Heart left ventricle (tissue), 13 donors: ENCODE measurements around the gene PRKG1.

ENCODE experiments used
- CTCF ChIP-seq, 12 donors: fragments of 200-600 bp; sonication (generic) in 4 of 12; IDR thresholded peaks; one replicate each; pipeline versions ENCODE4 v1.5.0 to v1.8.0; 2018 to 2022; ENCODE audit warnings: antibody characterized with exemption in 12 of 12, mild to moderate bottlenecking in 5 of 12
- POLR2A ChIP-seq, 2 donors: fragments of 450-650 bp; IDR thresholded peaks; one replicate each; pipeline ENCODE4 v1.6.1; 2017; ENCODE audit warnings: antibody characterized with exemption in 2 of 2, mild to moderate bottlenecking in 2 of 2, moderate library complexity in 2 of 2
- donor health status: ischemic (EF 13 %, LVEDD 7.1; RV severe dilation, severe dysfunction).
- donor health status: DM: no; HTN: yes; CAD: no.
- donor health status: DM: no; HTN: no; CAD: no.
- donor health status: ischemic (EF 25% LVEDD 6.9; RV normal size, moderate dysfunction).
- donor health status: ischemic (EF 25% LVEDD 5.7; RV mildly dilated, moderate dysfunction).
- donor health status: ischemic (EF 35%, LVEDD 5.7; RV mildly dilated, moderate dysfunction).
- donor health status: nonischemic (EF 11% LVEDD 7.7; RV severe dilation, severe dysfunction).
- donor health status: DM: yes; HTN: yes; CAD: no.
- donor health status: PGD.
- donor health status: ischemic (EF 29% LVEDD 5.4; RV normal size, mild dysfunction).
- donor health status: nonischemic (EF 23%, LVEDD 6.1; RV moderate dilation, normal function).

- no peak for TF ChIP-seq CTCF (IDR thresholded peaks at IDR 0.05)
- no peak for TF ChIP-seq POLR2A (IDR thresholded peaks at IDR 0.05)
These were observed 238.5 kb downstream of the PRKG1 start for GRCh38 chr10:51312817-51313216.
